Large intestine (tissue), 3 donors: ENCODE measurements around the gene AFF2. TPM values are rescaled to one million over a fixed set of nuclear protein-coding genes. Genes with fewer than 3 reads are reported as not detected.

ENCODE experiments used
- DNase-seq, 2 donors: peaks; one replicate each; pipeline versions ENCODE4 v3.0.0 to v3.0.0-alpha.2; 2013
- H3K27ac ChIP-seq: one replicate; pipeline ENCODE4 v1.5.1; 2013; ENCODE audit warnings: low read length
- H3K27me3 ChIP-seq: 2 replicates; pipeline ENCODE4 v1.6.1; 2013; ENCODE audit warnings: low read length; ENCODE audit not compliant: control insufficient read depth, insufficient read depth
- H3K36me3 ChIP-seq: 2 replicates; pipeline ENCODE4 v1.6.1; 2013; ENCODE audit warnings: low read length; ENCODE audit not compliant: control insufficient read depth, insufficient read depth
- H3K4me1 ChIP-seq: one replicate; pipeline ENCODE4 v1.6.1; 2013; ENCODE audit warnings: low read length; ENCODE audit not compliant: control insufficient read depth, insufficient read depth
- H3K4me3 ChIP-seq: one replicate; pipeline ENCODE4 v1.5.1; 2013; ENCODE audit warnings: low read length
- H3K9me3 ChIP-seq: one replicate; pipeline ENCODE4 v1.6.1; 2013; ENCODE audit warnings: mild to moderate bottlenecking, low read depth, low read length, moderate library complexity; ENCODE audit not compliant: control insufficient read depth
- WGBS: methylation state at CpG from one replicate; pipeline ENCODE4 v1.1.5; 2013; ENCODE audit warnings: low lambda C conversion rate; ENCODE audit not compliant: insufficient coverage; 5-methylcytosine and 5-hydroxymethylcytosine counted together
- polyA plus RNA-seq: library from polyadenylated mRNA; unstranded; fragments of 120-200 nt; gene quantifications from one replicate; pipeline ENCODE4 v1.2.1, GENCODE V29; 2013

AFF2 gene
- polyA plus RNA-seq, 1 donor: 1.6 TPM

DNA sequence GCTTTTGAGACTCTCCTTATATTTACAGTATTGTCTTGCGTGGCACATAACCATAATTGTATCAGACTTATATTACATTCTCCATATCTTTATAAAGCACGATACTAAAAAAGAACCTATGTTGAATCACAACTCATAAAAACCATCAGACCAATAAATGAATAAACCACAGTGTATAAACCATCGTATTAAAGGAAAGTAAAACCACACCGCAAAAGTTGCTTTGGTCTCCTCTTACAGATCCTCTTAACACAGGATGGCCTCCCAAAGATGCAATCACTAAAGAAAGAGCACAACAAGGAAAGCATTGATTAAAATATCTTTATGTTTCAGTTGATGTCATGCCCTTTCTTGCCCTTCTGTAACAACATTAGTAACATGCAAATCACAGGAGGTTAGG is 437.9 kb downstream of the AFF2 start:
- H3K27ac ChIP-seq: no peak overlapping the region
- H3K36me3 ChIP-seq: no peaks in the 10 kb centered on the region
- 100% methylated on average over 1 of the region's 4 CpGs for WGBS

GRCh38 chrX:148940411-148940996 is 440.1 kb downstream of the AFF2 start:
- no peaks in the 10 kb centered on the region for H3K27me3 ChIP-seq
- no peak overlapping the region for H3K27ac ChIP-seq
- no peaks in the 10 kb centered on the region for H3K4me1 ChIP-seq
- no peaks in the 10 kb centered on the region for H3K36me3 ChIP-seq
- no peaks in the 10 kb centered on the region for H3K9me3 ChIP-seq
- DNase-seq: peak in 1 of 2 donors; percentile 19
- WGBS: no CpG with 5 or more reads among the region's 1 CpG
- H3K4me3 ChIP-seq: no peak overlapping the region

More for the DNA sequence above, 437.9 kb downstream of the AFF2 start:
- H3K27me3 ChIP-seq: no peaks in the 10 kb centered on the region
- no peak for DNase-seq
- no peak overlapping the region for H3K4me3 ChIP-seq
- no peaks in the 10 kb centered on the region for H3K4me1 ChIP-seq
- H3K9me3 ChIP-seq: no peaks in the 10 kb centered on the region

DNA sequence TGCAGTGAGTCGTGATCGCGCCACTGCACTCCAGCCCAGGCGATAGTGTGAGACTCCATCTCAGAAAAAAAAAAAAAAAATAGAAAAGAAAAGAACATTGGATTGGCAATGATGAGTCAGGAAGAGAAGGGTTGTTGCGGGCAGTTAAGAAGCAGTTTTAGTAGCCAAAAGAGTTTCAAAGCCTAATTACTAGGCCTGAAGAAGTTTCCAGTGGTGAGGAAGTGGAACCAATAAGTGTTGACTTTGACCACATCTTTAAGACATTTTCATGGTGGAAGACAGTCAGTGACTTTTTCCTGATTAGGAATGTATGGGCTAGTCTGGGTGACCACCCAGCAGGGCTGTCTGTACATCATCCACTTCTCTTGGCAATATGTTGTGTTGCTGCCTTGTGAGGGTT is 442.3 kb downstream of the AFF2 start:
- Histone ChIP-seq H3K4me3 (no peak overlapping the region), H3K4me1 (no peaks in the 10 kb centered on the region), H3K27ac (no peak overlapping the region), H3K36me3 (no peaks in the 10 kb centered on the region), H3K27me3 (no peaks in the 10 kb centered on the region), H3K9me3 (no peaks in the 10 kb centered on the region)
- no CpG with 5 or more reads among the region's 5 CpGs for WGBS
- DNase-seq: no peak

DNA sequence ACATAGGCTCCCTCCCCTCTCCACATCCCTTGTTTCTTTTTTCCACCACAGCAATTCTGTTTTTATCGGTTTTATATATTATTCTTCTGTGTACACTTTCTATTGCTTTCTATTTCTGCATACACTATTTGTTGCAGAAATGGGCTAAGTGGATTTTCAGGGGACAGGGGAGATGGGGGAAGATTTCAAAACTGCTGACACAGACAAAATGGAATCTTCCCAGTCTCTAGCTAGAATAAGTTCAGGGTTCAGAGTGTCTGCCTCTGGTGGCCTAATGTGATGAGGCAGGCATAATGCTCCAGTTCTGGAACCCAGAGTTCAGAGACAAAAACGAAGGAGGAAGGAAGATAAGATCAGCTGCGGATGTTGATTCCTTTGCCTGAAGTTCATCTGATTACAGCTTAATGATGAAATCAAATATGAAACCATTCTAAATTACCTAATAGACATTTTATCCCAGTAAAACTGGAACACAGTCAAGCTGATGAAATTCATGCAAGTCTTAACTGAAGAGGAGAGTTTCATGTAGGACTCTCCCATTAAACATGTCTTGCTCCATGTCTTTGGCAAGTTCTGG is 447.1 kb downstream of the AFF2 start:
- peak overlapping the region; percentile 9 for H3K27ac ChIP-seq
- no peaks in the 10 kb centered on the region for H3K9me3 ChIP-seq
- H3K4me1 ChIP-seq: peaks cover 9% of the 10 kb centered on the region
- WGBS: no CpG with 5 or more reads among the region's 3 CpGs
- DNase-seq: no peak
- H3K27me3 ChIP-seq: no peaks in the 10 kb centered on the region
- no peaks in the 10 kb centered on the region for H3K36me3 ChIP-seq
- no peak overlapping the region for H3K4me3 ChIP-seq

GRCh38 chrX:148956352-148956751 is 455.9 kb downstream of the AFF2 start:
- no peak for DNase-seq
- no peaks in the 10 kb centered on the region for H3K36me3 ChIP-seq
- H3K4me1 ChIP-seq: peaks cover 6% of the 10 kb centered on the region
- no peaks in the 10 kb centered on the region for H3K9me3 ChIP-seq
- no peak overlapping the region for H3K4me3 ChIP-seq
- no peak overlapping the region for H3K27ac ChIP-seq
- no CpG with 5 or more reads among the region's 3 CpGs for WGBS
- no peaks in the 10 kb centered on the region for H3K27me3 ChIP-seq

GRCh38 chrX:148958901-148959300 is 458.5 kb downstream of the AFF2 start:
- Histone ChIP-seq H3K27me3 (no peaks in the 10 kb centered on the region), H3K4me1 (peaks cover 6% of the 10 kb centered on the region), H3K4me3 (no peak overlapping the region), H3K36me3 (no peaks in the 10 kb centered on the region), H3K9me3 (no peaks in the 10 kb centered on the region), H3K27ac (peak overlapping the region; percentile 55)
- no CpG with 5 or more reads among the region's 1 CpG for WGBS
- peak; percentile 33 to 60 for DNase-seq

DNA sequence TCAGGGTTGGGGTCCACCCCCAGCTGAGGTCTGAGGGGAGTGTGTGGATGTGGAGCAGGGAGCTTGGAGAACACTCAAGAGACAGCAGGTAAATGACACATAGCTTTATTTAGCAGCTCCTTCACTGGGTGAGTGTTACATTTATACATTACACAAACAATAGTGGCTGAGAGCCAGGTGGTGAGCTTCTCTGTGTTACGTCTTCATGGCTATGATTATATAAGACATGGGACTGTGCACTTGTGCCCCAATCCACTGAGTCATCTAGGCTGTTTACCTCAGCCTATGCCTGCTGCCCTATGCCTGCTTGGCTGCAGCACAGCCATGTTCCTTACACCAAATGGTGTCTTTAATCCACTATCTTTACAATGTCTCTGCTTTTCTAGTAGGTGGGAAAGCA is 459.6 kb downstream of the AFF2 start:
- no CpG with 5 or more reads among the region's 1 CpG for WGBS
- Histone ChIP-seq H3K4me3 (no peak overlapping the region), H3K9me3 (no peaks in the 10 kb centered on the region), H3K4me1 (peaks cover 6% of the 10 kb centered on the region), H3K36me3 (no peaks in the 10 kb centered on the region), H3K27me3 (no peaks in the 10 kb centered on the region), H3K27ac (no peak overlapping the region)
- no peak for DNase-seq

- no peaks in the 10 kb centered on the region for H3K36me3 ChIP-seq
- DNase-seq: no peak
- H3K4me1 ChIP-seq: peaks cover 6% of the 10 kb centered on the region
- no peaks in the 10 kb centered on the region for H3K27me3 ChIP-seq
- no peaks in the 10 kb centered on the region for H3K9me3 ChIP-seq
- no peak overlapping the region for H3K27ac ChIP-seq
- no peak overlapping the region for H3K4me3 ChIP-seq
- no CpG with 5 or more reads among the region's 4 CpGs for WGBS
Measured at GRCh38 chrX:148961985-148962384, 461.6 kb downstream of the AFF2 start.

GRCh38 chrX:148976571-148977400 is 476.4 kb downstream of the AFF2 start:
- H3K9me3 ChIP-seq: no peaks in the 10 kb centered on the region
- no CpG with 5 or more reads among the region's 8 CpGs for WGBS
- peaks cover 10% of the 10 kb centered on the region for H3K4me1 ChIP-seq
- no peaks in the 10 kb centered on the region for H3K27me3 ChIP-seq
- peak in 1 of 2 donors; percentile 20 for DNase-seq
- no peak overlapping the region for H3K4me3 ChIP-seq
- no peaks in the 10 kb centered on the region for H3K36me3 ChIP-seq
- peak overlapping the region; percentile 63 for H3K27ac ChIP-seq

- Histone ChIP-seq H3K4me3 (no peak overlapping the region), H3K4me1 (peaks cover 25% of the 10 kb centered on the region), H3K27ac (no peak overlapping the region), H3K27me3 (no peaks in the 10 kb centered on the region), H3K9me3 (no peaks in the 10 kb centered on the region), H3K36me3 (no peaks in the 10 kb centered on the region)
- WGBS: no CpG with 5 or more reads among the region's 4 CpGs
- no peak for DNase-seq
Measured at GRCh38 chrX:148979786-148980185, 479.4 kb downstream of the AFF2 start.
